ENCODE results near the gene OPTC. TPM values are rescaled to one million over a fixed set of nuclear protein-coding genes. Genes with fewer than 3 reads are reported as not detected.

The OPTC gene
- total and polyA plus RNA-seq, 10 donors, result not detected

GRCh38 chr1:203492082-203492747 lies 1.7 kb upstream of the OPTC start:
- intact Hi-C loops (cut with DNase I; ENCODE audit: low total_unique reads), result no loop called here
- Histone ChIP-seq H3K36me3 (no peaks in the 10 kb centered on the region), H3K4me1 (peaks cover 8 to 30% (median 13%) of the 10 kb centered on the region in 6 donors), H3K27me3 (replicated peaks in 1 of 7) (peaks cover 0 to 50% (median 0%) of the 10 kb centered on the region in 7 donors), H3K9me3 (no peaks in the 10 kb centered on the region), H3K27ac (no peak overlapping the region), H3K4me3 (no peak overlapping the region)
- WGBS, 5 donors, result 61 to 76% (median 69%) methylated on average over 7 to 8 of the region's 8 CpGs
- TF ChIP-seq POLR2AphosphoS5 (IDR thresholded peaks at IDR 0.05) (no peak), CTCF (IDR thresholded peaks at IDR 0.05 in 8 of 11, conservative IDR thresholded peaks at IDR 0.05 in 3 of 11) (no peak), POLR2A (IDR thresholded peaks at IDR 0.05) (no peak)
- DNase-seq, result no peak

GRCh38 chr1:203492748-203493130 lies 1.2 kb upstream of the OPTC start:
- peaks cover 0 to 54% (median 0%) of the 10 kb centered on the region in 7 donors for H3K27me3 ChIP-seq (replicated peaks in 1 of 7)
- peaks cover 3 to 25% (median 8%) of the 10 kb centered on the region in 6 donors for H3K4me1 ChIP-seq
- no peak overlapping the region for H3K27ac ChIP-seq
- H3K4me3 ChIP-seq, result no peak overlapping the region
- no peaks in the 10 kb centered on the region for H3K36me3 ChIP-seq
- intact Hi-C loops (cut with DNase I; ENCODE audit: low total_unique reads), result no loop called here
- no peak for TF ChIP-seq CTCF (IDR thresholded peaks at IDR 0.05 in 8 of 11, conservative IDR thresholded peaks at IDR 0.05 in 3 of 11)
- no peak for DNase-seq
- no peaks in the 10 kb centered on the region for H3K9me3 ChIP-seq
- 75 to 94% (median 85%) methylated on average over 6 of the region's 6 CpGs for WGBS, 5 donors

GRCh38 chr1:203495845-203496244 lies 1.9 kb downstream of the OPTC start:
- Histone ChIP-seq H3K36me3 (no peaks in the 10 kb centered on the region), H3K27me3 (replicated peaks in 1 of 7) (peaks cover 0 to 47% (median 0%) of the 10 kb centered on the region in 7 donors), H3K4me3 (no peak overlapping the region), H3K27ac (no peak overlapping the region), H3K9me3 (no peaks in the 10 kb centered on the region), H3K4me1 (peaks cover 0 to 7% (median 0%) of the 10 kb centered on the region in 6 donors)
- intact Hi-C loops (cut with DNase I; ENCODE audit: low total_unique reads), result no loop called here
- no peak for TF ChIP-seq CTCF (IDR thresholded peaks at IDR 0.05 in 8 of 11, conservative IDR thresholded peaks at IDR 0.05 in 3 of 11)
- 70 to 90% (median 88%) methylated on average over 7 of the region's 7 CpGs for WGBS, 5 donors
- DNase-seq, result no peak

- Histone ChIP-seq H3K27me3 (replicated peaks in 1 of 7) (peaks cover 0 to 40% (median 0%) of the 10 kb centered on the region in 7 donors), H3K4me3 (no peak overlapping the region), H3K27ac (no peak overlapping the region), H3K9me3 (no peaks in the 10 kb centered on the region), H3K36me3 (no peaks in the 10 kb centered on the region), H3K4me1 (peaks cover 0 to 7% (median 0%) of the 10 kb centered on the region in 6 donors)
- DNase-seq, result no peak
- TF ChIP-seq POLR2A (IDR thresholded peaks at IDR 0.05), result no peak
- TF ChIP-seq POLR2AphosphoS5 (IDR thresholded peaks at IDR 0.05), result no peak
- no peak for TF ChIP-seq CTCF (IDR thresholded peaks at IDR 0.05 in 8 of 11, conservative IDR thresholded peaks at IDR 0.05 in 3 of 11)
- intact Hi-C loops (cut with DNase I; ENCODE audit: low total_unique reads), result no loop called here
- 80 to 94% (median 92%) methylated on average over 5 of the region's 5 CpGs for WGBS, 5 donors
Measured at GRCh38 chr1:203497269-203497777, 3.4 kb downstream of the OPTC start.
